SJCRH30 (cell line): ENCODE data around the gene KRT79. TPM values are rescaled to one million over a fixed set of nuclear protein-coding genes. Genes with fewer than 3 reads are reported as not detected.

ENCODE experiments used
- DNase-seq, 2 experiments: peaks; one replicate each; pipeline ENCODE4 v3.0.0-alpha.2; 2015 to 2020
- H3K27ac ChIP-seq: fragments of 250-450 bp; sonication (Bioruptor Pico); 2 replicates; pipeline ENCODE4 v1.5.1; 2020; ENCODE audit warnings: mild to moderate bottlenecking, moderate library complexity
- H3K27me3 ChIP-seq: fragments of 250-450 bp; sonication (Bioruptor Pico); 2 replicates; pipeline ENCODE4 v1.5.1; 2020; ENCODE audit warnings: mild to moderate bottlenecking, moderate library complexity
- H3K36me3 ChIP-seq: fragments of 250-450 bp; sonication (Bioruptor Pico); 2 replicates; pipeline ENCODE4 v1.5.1; 2020; ENCODE audit warnings: mild to moderate bottlenecking, moderate library complexity
- H3K4me1 ChIP-seq: fragments of 250-450 bp; sonication (Bioruptor Pico); 2 replicates; pipeline ENCODE4 v1.5.1; 2020; ENCODE audit warnings: mild to moderate bottlenecking, moderate library complexity
- H3K4me3 ChIP-seq: fragments of 250-450 bp; sonication (Bioruptor Pico); 2 replicates; pipeline ENCODE4 v1.5.1; 2020; ENCODE audit warnings: mild to moderate bottlenecking, moderate library complexity
- H3K9me3 ChIP-seq: fragments of 250-450 bp; sonication (Bioruptor Pico); replicated peaks from 2 replicates; pipeline ENCODE4 v1.5.1; 2020; ENCODE audit warnings: mild to moderate bottlenecking, moderate library complexity
- total RNA-seq: library from RNA; depleted of rRNA; stranded (reverse); fragments of >200 nt; shearing (Covaris generic); gene quantifications from 2 replicates; pipeline ENCODE4 v1.2.3, GENCODE V29; 2014; rRNA removed

The KRT79 gene
- total RNA-seq, 1 experiment from 2014 or later, result not detected

DNA sequence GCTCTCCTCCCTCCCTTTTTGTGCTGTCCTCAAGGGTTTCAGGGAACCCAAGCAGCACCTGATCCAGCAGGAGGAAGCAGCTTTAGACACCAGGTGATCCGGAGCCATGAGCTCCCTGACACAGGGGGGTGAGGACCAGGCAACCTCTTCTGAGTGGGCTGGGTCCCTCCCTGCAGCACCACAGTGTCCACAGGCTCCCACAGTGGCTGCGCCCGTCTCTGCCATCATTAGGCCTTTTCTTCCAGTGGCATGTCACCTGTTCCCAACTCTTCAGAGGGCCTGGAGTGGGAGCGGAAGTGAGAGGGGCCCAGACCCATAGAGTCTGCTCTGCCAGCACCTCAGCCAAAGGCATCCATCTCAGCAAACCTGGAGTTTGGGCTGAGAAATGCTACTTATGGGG lies 56.5 kb downstream of the KRT79 start:
- Histone ChIP-seq H3K4me1 (no peaks in the 10 kb centered on the region), H3K4me3 (no peak overlapping the region), H3K27me3 (no peaks in the 10 kb centered on the region), H3K9me3 (no peaks in the 10 kb centered on the region), H3K27ac (no peak overlapping the region), H3K36me3 (no peaks in the 10 kb centered on the region)
- no peak for DNase-seq

DNA sequence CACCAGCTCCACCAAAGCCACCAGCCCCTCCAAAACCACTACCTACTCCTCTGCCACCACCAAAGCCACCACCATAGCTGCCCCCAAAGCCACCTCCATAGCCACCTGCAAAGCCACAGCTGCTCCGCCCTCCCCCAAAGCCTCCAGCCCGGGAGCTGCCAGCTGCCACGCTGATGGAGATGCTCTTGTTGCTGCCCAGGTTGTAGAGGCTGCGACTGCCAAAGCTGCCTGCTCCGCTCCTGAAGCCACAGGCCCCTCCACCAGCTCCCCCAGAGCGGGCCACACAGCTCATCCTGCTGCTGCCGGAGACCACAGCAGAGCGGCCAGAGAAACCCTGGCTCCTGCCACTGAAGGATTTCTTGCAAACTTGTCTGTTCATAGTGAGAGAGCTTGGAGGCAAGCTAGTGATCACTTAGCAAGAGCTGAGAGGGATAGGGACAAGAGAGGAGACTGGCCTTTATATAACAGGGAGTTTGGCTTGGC lies 57.2 kb downstream of the KRT79 start, which contains the start of gene KRT76:
TSS of gene KRT76 (minus strand) at position 433 of the 483 bp plus-strand sequence. CDS start at position 379, 54 bp downstream.
- Histone ChIP-seq H3K4me1 (no peaks in the 10 kb centered on the region), H3K4me3 (no peak within 1 kb of the TSS), H3K36me3 (no peaks in the 10 kb centered on the region), H3K27me3 (no peaks in the 10 kb centered on the region), H3K9me3 (no peaks in the 10 kb centered on the region), H3K27ac (no peak within 1 kb of the TSS)
- DNase-seq, result no peak

DNA sequence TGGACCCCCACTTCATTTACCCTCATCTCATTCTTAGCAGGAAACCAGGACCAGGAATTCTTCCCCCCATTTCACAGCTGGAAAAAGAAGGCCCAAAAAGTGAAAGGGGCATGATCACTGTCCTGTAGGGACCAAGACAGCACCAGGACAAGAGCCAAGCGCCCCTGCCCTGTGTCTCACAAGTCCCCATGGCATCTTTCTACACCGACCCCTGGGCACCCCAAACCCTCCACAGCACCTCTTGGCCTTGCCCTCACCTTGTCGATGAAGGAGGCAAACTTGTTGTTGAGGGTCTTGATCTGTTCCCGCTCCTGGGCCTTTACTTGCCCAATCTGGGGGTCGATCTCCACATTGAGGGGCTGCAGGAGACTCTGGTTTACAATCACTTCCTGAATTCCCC lies 57.7 kb downstream of the KRT79 start:
- Histone ChIP-seq H3K27me3 (no peaks in the 10 kb centered on the region), H3K4me3 (no peak overlapping the region), H3K36me3 (no peaks in the 10 kb centered on the region), H3K27ac (no peak overlapping the region), H3K4me1 (no peaks in the 10 kb centered on the region), H3K9me3 (no peaks in the 10 kb centered on the region)
- DNase-seq, result no peak

DNA sequence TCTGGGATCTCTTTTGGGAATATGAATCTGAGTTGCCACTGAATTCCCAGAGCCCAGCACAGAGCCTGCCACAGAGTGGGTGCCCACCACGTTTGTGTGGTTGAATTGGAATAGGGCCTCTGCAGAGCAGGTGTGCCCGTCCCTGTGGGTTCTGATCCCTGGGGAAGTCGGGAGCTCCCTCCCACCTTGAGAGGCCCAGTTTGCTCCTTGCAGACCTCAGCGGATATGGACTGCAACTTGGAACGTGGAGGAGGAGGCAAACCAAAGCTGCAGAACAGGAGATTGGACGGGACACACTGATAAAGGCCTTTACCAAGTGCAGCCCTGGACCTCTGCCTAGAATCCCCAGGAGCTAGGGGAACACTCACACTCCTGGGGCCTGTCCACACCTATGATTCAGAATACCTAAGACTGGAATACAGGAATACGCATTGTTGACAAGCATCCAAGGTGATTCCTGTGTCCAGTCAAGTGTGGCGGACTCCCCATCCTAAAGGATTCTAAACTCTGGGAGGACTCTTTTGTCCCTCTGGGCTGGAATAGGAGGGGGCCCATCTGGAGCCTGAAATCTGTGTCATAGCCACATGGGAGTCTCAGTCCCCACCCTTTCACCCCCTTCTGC lies 59.4 kb downstream of the KRT79 start:
- H3K9me3 ChIP-seq, result no peaks in the 10 kb centered on the region
- DNase-seq, result no peak
- H3K4me1 ChIP-seq, result no peaks in the 10 kb centered on the region
- H3K36me3 ChIP-seq, result no peaks in the 10 kb centered on the region
- no peak overlapping the region for H3K27ac ChIP-seq
- no peaks in the 10 kb centered on the region for H3K27me3 ChIP-seq
- no peak overlapping the region for H3K4me3 ChIP-seq

DNA sequence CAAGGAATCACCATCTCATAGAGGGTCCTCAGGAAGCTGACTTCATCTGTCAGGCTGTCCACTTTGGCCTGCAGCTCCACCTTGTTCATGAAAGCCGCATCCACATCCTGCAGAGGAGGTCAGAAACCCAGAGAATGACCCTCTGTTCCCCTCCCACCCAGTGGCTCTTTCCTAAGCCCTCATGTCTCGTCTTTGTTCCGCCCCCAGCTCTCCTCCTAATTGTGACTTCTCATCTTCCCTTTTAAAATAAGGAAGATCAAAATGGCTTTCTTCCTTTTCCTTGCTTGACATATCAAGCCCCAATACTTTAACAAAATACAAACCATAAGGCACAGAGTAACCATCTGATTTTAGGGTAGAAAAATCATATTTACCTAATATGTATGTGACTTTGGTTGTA lies 61.3 kb downstream of the KRT79 start:
- no peak for DNase-seq
- Histone ChIP-seq H3K36me3 (no peaks in the 10 kb centered on the region), H3K9me3 (no peaks in the 10 kb centered on the region), H3K4me1 (no peaks in the 10 kb centered on the region), H3K27ac (no peak overlapping the region), H3K4me3 (no peak overlapping the region), H3K27me3 (no peaks in the 10 kb centered on the region)

DNA sequence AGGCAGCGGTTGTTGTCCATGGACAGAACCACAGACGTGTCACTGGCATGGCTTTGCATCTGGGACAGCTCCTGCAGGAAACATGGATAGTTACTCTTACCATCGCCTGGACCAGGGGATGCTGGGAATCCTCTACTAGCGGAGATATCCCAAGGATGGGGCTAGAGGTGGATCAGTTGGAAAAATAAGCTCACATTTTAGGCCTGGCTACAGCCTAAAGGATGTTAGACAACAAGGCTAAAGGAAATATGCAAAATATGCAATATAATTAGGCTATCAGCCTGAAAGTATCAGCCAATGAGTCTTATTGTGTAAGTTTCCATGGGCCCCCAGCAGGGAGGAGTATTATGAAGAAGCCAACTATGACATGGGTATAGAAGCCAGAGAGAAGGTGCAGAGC lies 61.9 kb downstream of the KRT79 start:
- H3K4me3 ChIP-seq, result no peak overlapping the region
- no peak overlapping the region for H3K27ac ChIP-seq
- H3K4me1 ChIP-seq, result no peaks in the 10 kb centered on the region
- H3K9me3 ChIP-seq, result no peaks in the 10 kb centered on the region
- no peaks in the 10 kb centered on the region for H3K36me3 ChIP-seq
- no peaks in the 10 kb centered on the region for H3K27me3 ChIP-seq
- DNase-seq, result no peak

DNA sequence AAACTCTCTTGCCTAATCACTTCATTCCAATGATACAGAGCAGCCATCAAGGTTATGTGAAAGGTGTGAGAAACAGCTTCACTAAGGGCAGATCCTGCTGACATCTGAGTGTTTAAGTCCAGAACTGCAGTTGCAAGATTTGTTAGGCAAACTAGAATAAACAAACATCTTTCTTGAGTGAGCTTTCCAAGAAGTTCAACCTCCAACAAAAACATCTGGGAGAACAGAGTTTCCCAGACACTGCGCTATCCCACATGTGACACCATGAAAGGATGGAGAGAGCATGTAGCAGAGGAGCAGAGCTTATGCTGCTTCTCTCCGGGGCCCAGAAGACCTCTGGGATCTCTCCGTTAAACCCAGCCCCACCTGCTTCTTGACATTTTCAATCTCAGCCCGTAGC lies 62.6 kb downstream of the KRT79 start:
- Histone ChIP-seq H3K27ac (no peak overlapping the region), H3K27me3 (no peaks in the 10 kb centered on the region), H3K9me3 (no peaks in the 10 kb centered on the region), H3K4me1 (no peaks in the 10 kb centered on the region), H3K4me3 (no peak overlapping the region), H3K36me3 (no peaks in the 10 kb centered on the region)
- DNase-seq, result no peak

Other genes with a start within 250 kb of the KRT79 start
- gene KRT72, start 232.8 kb downstream of the KRT79 start, total RNA-seq, result not detected in 2 replicates
- not detected in 2 replicates for gene KRT73, start 215.8 kb downstream of the KRT79 start, total RNA-seq
- not detected in 2 replicates for gene KRT2, start 182.1 kb downstream of the KRT79 start, total RNA-seq
- not detected in 2 replicates for gene KRT1, start 153.9 kb downstream of the KRT79 start, total RNA-seq
- gene KRT77, start 130.8 kb downstream of the KRT79 start, total RNA-seq, result not detected in 2 replicates
- not detected in 2 replicates for gene KRT76, start 57.0 kb downstream of the KRT79 start, total RNA-seq
- not detected in 2 replicates for gene KRT3, start 38.2 kb downstream of the KRT79 start, total RNA-seq
- not detected in 2 replicates for gene KRT4, start 20.2 kb downstream of the KRT79 start, total RNA-seq
- gene KRT78, start 14.7 kb upstream of the KRT79 start, total RNA-seq, result not detected in 2 replicates
- gene KRT8, start 70.8 kb upstream of the KRT79 start, total RNA-seq, result 1.7 and 2.4 TPM in 2 replicates
- gene KRT18, start 114.8 kb upstream of the KRT79 start, total RNA-seq, result 7.4 and 9.6 TPM in 2 replicates
- 505 and 541 TPM in 2 replicates for gene EIF4B, start 172.1 kb upstream of the KRT79 start, total RNA-seq
- gene TNS2, start 215.8 kb upstream of the KRT79 start, total RNA-seq, result 13.3 and 16.1 TPM in 2 replicates
- 8.9 and 10.4 TPM in 2 replicates for gene SPRYD3, start 245.1 kb upstream of the KRT79 start, total RNA-seq